Choroid plexus epithelial cell (primary cell): Measurements from ENCODE around the gene NELFA.

Experiments used
- DNase-seq: peaks from one replicate; pipeline ENCODE4 v3.0.0-alpha.2; 2010; ENCODE audit warnings: low read depth
- H3K4me3 ChIP-seq: 2 replicates; pipeline ENCODE4 v1.5.1; 2011; ENCODE audit warnings: low read depth, mild to moderate bottlenecking, control low read depth, low read length, moderate library complexity
- CTCF ChIP-seq: conservative IDR thresholded peaks from 2 replicates; pipeline ENCODE4 v1.5.1; 2011; ENCODE audit warnings: low read depth, mild to moderate bottlenecking, control low read depth, inconsistent platforms, low read length, moderate library complexity

Gene NELFA

GRCh38 chr4:1991596-1992434 is 17.0 kb downstream of the NELFA start:
- no peak for DNase-seq
- H3K4me3 ChIP-seq: no peak overlapping the region
- no peak for TF ChIP-seq CTCF

GRCh38 chr4:1991087-1991486 is 17.7 kb downstream of the NELFA start:
- TF ChIP-seq CTCF: no peak
- no peak overlapping the region for H3K4me3 ChIP-seq
- DNase-seq: no peak

GRCh38 chr4:1990676-1991075 is 18.1 kb downstream of the NELFA start:
- no peak overlapping the region for H3K4me3 ChIP-seq
- TF ChIP-seq CTCF: no peak
- no peak for DNase-seq

- no peak for DNase-seq
- H3K4me3 ChIP-seq: no peak overlapping the region
- TF ChIP-seq CTCF: no peak
Measured at GRCh38 chr4:1990348-1990645, 18.5 kb downstream of the NELFA start.

- no peak for DNase-seq
- no peak overlapping the region for H3K4me3 ChIP-seq
- TF ChIP-seq CTCF: no peak
Measured at GRCh38 chr4:1989533-1990347, 19.0 kb downstream of the NELFA start.

- no peak overlapping the region for H3K4me3 ChIP-seq
- no peak for DNase-seq
- no peak for TF ChIP-seq CTCF
Measured at GRCh38 chr4:1988327-1988724, 20.4 kb downstream of the NELFA start.
